Measurements from ENCODE around the gene RHEX.

The RHEX gene

DNA sequence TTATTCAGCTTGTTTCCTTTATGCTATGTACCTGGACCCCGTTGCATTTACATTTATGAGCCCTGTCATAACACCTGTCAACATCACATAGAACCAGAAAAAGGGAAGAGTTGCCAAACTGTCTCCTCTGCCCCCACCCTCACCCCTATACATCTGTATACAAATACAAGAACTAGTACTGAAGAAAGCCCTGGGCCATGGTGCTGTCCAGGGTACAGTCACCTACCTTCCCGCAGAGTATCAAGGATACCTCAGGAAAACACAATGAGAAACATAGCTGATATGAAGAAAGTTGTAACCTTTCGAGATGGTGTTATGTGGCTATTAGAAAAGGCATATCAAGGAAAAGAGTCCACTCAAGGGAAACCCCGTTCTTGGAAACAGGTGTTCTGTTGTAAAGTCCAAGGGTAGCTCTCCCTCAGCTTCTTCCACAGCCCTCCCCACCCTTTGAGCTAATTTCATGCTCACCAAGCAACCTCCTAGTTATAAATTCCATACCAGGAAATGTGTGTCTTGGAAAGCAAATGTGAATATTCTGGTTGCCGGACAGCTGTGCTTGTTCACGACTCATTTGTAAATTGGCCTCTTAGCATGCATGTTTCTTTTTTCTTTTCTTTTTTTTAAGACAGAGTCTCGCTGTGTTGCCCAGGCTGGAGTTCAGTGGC, 80.9 kb downstream of the RHEX start:
- H3K27ac ChIP-seq = no peak overlapping the region
- TF ChIP-seq, protein P1, sequence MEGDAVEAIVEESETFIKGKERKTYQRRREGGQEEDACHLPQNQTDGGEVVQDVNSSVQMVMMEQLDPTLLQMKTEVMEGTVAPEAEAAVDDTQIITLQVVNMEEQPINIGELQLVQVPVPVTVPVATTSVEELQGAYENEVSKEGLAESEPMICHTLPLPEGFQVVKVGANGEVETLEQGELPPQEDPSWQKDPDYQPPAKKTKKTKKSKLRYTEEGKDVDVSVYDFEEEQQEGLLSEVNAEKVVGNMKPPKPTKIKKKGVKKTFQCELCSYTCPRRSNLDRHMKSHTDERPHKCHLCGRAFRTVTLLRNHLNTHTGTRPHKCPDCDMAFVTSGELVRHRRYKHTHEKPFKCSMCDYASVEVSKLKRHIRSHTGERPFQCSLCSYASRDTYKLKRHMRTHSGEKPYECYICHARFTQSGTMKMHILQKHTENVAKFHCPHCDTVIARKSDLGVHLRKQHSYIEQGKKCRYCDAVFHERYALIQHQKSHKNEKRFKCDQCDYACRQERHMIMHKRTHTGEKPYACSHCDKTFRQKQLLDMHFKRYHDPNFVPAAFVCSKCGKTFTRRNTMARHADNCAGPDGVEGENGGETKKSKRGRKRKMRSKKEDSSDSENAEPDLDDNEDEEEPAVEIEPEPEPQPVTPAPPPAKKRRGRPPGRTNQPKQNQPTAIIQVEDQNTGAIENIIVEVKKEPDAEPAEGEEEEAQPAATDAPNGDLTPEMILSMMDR (conservative IDR thresholded peaks at IDR 0.05) = no peak

DNA sequence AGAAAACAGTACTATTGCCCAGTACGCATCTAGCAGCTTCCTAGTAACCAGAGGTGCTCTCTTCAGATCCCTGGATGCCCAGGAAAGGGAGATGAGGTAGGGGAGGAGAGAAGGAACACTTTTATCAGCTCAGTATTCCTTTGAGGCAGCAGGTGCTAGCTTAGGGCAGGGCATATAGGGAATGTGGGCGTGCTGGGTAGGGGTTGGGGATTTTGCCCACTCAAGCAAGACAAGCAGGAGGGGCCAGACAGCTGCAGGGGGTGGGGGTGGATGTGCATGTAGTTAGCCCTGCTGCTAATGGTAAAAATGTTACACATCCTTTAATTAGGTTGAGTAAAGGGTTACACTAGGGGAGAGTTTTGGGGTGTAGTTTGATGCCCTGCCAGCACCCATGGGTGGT, 82.3 kb downstream of the RHEX start:
- H3K27ac ChIP-seq = no peak overlapping the region
- TF ChIP-seq, protein P1 (conservative IDR thresholded peaks at IDR 0.05) = no peak

DNA sequence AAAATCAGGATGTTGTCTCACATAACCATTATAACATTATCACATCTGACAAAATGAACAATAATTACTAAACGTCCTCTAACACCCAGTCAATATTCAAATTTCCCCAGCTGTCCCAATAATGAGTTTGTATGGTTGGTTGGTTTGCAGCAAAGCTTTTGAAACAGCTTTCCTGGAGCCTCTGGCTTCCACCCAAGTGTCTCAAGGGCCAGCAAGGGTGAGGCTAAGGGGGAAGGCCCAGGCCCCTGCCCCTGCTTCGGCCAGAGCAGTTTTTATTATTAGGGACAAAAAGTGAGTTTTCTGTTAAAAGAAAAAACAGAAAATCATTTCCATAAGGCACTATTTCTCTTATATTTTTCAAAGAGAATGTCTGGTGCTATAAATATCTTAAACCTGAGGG, 83.3 kb downstream of the RHEX start:
- H3K27ac ChIP-seq = no peak overlapping the region
- TF ChIP-seq, protein P1 (conservative IDR thresholded peaks at IDR 0.05) = no peak

DNA sequence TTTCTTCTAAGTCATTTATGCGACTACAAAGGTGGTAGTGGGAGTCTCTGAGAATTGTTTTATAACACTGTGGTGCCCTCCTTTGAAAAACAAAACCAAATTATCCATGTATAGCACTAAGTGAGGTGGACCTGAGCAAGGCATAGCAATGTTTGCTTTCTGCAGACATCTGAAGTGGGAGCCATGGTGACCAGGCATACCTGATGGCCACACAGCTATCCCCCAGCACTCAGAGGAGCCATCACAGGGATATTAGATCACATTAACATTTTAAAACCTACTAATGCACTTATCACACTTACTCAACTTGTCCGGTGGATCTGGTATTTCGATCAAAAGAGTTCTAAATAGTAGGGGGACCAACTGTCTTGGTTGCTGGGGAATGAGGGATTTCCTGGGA, 89.0 kb downstream of the RHEX start:
- TF ChIP-seq, protein P1 (conservative IDR thresholded peaks at IDR 0.05) = no peak
- peak overlapping the region; percentile 22; the same call in 1 of the 2 replicates for H3K27ac ChIP-seq

DNA sequence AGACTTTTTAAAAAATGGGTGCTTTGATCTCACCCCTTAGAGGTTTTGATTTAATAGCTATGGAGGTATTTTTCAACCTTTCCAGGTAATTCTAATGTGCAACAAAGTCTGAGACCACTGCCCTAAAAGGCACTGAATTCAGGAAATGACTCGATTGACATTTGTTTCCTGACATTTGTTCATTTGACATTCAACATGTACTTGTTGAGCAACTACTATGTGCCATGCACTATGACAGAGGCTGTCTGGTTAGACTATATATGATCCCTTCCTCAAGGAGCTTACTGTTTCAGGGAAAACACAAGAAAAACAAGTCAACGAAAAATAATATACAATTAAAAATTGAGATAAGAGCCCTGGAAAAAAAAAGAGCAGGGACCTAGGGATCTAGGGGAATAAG, 89.8 kb downstream of the RHEX start:
- TF ChIP-seq, protein P1 (conservative IDR thresholded peaks at IDR 0.05) = no peak

DNA sequence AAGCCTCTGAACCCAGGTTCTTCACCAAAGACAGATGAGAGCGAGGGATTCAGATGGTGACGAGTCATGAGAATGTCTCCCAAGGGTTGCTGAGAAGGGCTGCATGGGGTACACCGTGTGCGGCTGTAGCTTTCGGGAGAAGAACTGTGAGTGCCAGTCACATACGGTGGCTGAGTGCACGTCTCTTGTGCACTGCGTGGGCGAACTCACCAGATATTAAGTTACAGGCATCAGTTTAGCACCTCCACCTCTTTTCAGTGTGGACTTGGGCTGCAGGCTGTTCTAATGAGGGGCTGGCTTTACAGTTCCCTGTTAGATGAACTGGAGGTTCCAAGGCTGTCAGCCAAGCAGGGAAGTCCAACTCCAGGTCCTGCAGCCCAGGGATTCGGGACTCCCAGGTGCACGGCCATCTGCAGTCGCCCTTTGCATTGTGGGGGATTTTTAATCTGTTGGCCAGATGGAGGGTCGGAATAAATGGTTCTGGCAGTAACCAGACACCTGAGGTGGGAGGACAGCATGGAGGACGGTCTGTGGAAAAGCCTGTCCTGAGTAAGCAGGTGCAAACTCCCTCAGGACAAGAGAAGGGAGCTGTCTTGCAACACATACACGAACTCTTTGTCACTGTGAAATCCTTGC, 90.7 kb downstream of the RHEX start:
- peak overlapping the region; percentile 69 for H3K27ac ChIP-seq

More for the DNA sequence above, 89.8 kb downstream of the RHEX start:
- peak overlapping the region; percentile 69; the same call in 1 of the 2 replicates for H3K27ac ChIP-seq

DNA sequence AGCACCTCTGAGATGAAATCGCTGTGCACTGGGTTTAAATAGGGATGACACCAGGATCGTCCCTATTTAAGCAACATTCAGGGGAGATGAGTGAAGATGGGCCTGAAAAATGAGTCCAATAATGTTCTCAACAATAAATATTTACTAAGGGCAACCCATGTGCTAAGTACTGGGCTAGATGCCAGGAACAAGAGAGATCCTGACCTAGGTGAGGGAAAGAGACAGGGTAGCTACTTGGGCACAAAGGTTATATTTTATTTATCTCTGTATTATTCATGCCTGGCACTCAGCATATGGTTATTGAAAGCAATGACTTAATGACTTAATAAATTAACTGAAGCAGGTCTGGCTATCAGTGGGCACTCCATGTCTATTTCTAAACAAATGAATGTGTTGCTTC, 91.6 kb downstream of the RHEX start:
- TF ChIP-seq, protein P1 (conservative IDR thresholded peaks at IDR 0.05) = no peak
- peak overlapping the region; percentile 69 for H3K27ac ChIP-seq

More for the DNA sequence above, 90.7 kb downstream of the RHEX start:
- TF ChIP-seq, protein P1 (conservative IDR thresholded peaks at IDR 0.05) = no peak

Measured in VCaP (cell line).